Kidney capillary endothelial cell (primary cell): ENCODE results near the gene PCSK6.
"Not testable (repeated sequence)": the region's sequence is repeated elsewhere in the genome, so short reads cannot be mapped to it uniquely, and the experiment has no call there.

Source experiments
- DNase-seq: peaks from one replicate; pipeline ENCODE4 v3.0.0-alpha.2; 2018; ENCODE audit warnings: low spot score

Gene PCSK6

GRCh38 chr15:101461097-101461496 lies 28.4 kb downstream of the PCSK6 start:
- no peak for DNase-seq

DNA sequence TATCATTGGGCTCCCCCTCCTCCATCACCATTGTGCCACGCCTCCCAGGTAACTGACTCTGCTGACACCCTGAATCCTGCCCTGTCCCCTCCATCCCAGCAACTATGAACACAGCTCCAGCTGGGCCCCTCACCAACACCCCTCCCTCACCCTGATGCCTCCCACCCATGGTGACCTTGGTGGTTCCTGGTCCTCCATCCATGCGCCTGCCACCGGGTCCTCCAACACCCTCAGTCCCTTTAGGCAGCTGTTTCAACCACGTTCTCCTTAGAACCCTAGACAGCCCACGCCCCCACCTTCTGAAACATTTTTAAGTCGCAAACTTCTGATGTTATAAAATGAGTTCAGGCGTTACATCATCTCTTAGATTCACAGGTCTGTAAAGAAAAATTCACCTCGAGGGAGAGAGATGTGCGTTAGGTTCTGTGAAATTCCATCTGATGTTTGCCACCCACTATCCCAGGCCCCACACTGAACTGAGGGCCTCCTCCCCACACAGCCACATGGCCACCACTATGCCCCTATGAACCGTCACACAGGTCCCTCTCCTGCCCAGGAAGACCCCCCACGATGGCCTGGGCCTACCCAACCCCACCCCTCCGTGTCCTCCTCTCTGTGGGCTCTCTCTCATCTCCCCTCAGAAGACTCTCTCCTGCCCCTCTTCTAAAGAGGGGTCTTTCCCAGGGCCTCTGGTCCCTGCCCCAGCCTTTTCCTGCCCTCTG lies 29.8 kb downstream of the PCSK6 start:
- no peak for DNase-seq

DNA sequence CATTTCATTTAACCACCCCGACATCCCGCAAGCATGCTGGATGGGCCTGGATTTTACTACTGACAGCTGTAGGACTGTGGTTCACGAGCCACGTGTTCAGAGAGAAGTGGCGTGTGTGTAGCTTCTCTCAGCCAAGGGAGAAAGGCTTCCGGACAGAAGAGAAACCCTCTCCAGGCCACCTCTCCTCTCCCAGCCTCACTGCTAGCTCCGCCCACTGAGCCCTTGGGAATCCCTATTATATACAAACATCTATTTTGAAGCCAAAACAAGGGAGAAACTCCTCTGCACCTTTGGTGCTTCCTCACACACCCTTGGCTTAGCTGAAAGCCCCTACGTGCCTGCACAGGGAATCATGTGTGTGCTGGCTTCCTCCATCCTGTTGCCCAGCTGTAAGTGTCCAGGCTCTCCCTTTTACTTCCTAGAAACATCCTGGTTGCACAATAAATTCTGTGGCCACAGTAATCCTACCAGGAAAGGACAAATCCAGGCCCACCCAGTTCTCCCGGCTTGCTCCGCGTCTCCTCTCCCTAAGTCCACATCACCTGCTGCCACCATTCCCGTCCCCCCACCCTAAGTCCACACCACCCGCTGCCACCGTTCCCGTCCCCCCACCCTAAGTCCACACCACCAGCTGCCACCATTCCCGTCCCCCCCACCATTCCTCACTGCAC lies 30.5 kb downstream of the PCSK6 start:
- DNase-seq, result peak; percentile 30

DNA sequence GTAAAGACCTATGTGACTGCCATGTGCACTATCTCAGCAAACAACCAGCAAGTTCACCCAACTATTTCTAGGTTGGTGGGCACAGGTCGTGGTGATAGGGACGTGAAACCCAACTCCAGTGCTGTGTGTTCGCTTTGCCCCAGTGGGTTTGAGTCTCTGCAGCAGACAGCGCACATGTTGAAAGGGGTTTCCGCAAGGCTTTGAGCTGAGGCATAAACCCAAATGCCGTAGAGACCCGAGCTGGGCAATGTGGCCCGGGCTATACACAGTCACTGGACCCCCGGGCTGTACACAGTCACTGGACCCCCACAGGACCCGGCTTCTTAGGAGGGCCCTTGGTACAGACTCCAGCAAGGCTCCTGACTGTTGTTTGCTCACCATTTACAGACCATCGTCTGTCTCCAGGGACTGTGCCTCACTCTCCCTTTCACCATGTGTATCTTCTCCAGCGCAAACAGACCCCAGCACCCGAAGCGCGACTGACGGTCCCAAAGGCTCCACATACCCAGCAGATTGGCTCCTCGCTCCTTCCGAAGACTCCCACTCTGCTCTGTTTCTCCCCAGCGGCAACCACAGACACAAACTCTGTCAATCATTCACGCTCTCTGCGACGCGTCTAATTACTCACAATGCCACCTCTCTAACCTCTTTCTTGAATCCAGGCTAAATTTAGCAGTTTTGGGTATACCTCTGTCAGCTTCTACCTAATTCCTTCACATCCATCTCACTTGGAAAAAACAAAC lies 31.2 kb downstream of the PCSK6 start:
- DNase-seq, result no peak

DNA sequence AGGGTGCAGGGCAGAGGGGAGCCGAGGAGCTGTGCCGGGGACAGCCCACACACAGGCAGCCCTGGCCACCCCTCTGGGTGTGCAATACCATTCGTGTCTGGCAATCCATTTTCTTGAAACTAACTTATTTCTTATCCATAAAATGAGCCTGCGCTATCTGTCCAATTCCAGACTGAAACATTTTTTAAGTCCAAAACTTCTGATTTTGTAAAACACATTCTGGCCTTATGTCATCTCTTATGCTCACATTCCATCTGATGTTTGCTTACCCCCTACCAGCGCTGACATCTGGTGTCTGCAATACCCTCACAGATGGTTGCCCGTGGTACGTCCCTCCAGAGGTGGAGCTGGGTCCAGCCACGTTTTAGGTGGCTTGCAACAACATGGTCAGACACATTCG lies 31.8 kb downstream of the PCSK6 start:
- no peak for DNase-seq

DNA sequence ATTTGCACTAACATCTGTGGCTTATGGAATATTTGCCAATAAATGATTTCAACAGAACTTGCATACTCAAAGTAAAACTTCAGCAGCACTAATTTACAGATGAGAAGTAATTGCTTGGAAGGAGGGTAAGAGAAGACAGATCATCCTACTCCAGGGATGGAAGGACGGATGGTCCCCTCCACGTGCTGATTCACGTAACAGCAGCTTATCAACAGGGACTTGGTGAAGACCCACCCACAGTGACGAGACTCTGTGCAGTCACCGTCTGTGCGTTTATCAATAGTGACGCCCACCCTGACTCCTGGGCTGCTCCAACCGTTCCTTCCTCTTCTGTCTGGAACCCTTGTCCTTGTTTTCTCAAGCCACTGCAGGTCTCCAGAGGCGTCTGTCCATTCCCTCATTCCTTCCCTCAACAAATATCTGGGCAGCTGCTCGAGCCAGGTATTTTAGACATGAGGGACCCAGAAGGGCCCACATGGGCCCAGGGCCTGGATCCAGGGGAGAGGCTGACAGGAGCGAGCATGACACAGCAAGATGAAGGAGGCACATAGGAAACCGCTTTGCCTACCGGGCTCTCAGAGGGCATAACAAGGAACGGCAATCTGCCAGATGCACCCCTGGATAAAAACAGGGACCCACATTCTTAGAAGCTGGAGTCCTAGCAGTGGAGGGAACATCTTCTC lies 33.3 kb downstream of the PCSK6 start:
- DNase-seq, result no peak

DNA sequence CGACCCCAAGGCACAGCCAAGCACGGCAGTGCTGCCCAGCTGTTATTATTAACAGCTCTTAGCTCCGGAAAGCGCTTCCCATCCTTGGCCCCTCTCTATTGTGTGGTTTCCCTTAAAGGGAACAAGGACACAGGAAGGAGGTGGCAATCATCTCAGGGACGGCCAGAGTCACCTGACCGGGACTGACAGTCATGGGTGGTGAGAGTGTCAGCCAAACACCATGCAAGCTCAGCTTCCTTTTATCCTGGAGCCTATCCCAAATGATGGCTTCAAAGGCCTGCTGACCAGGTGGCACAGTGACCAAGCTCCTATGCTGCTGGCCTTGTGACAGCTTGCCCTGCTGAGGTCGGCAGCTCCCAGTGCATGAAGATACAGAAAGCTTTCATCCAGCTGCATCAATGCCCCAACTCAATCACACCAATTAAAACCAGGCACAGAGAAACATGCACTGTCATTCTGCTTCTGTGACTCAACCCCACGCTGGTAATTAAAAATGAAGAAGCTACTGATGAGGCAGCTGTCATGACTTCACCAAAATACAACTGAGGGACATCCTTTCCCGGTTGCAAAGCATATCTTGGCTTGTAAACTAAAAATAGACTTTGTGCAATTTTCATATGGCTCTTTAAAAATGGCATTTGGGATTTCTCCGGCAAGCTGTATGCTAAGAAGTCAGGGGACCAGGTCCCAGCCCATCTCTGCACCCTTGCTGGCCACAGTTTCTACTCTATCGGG lies 34.0 kb downstream of the PCSK6 start:
- peak; percentile 62 for DNase-seq

- not testable (repeated sequence) for DNase-seq
These were observed 34.7 kb downstream of the PCSK6 start for GRCh38 chr15:101454781-101455180.

DNA sequence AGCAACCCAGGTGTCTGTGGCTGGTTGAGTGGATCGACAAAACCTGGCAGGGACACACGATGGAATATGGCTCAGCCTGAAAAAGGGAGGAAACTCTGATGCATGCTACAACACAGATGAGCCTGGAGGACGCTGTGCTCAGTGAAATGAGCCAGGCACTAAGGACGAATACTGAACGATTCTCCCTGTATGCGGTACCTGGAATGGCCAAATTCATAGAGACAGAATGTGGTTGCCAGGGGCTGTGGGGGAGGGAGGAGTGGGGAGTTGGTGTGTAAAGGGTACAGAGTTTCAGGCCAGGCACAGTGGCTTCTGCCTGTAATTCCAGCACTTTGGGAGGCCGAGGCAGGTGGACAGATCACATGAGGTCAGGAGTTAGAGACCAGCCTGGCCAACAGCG lies 35.1 kb downstream of the PCSK6 start:
- DNase-seq, result no peak

DNA sequence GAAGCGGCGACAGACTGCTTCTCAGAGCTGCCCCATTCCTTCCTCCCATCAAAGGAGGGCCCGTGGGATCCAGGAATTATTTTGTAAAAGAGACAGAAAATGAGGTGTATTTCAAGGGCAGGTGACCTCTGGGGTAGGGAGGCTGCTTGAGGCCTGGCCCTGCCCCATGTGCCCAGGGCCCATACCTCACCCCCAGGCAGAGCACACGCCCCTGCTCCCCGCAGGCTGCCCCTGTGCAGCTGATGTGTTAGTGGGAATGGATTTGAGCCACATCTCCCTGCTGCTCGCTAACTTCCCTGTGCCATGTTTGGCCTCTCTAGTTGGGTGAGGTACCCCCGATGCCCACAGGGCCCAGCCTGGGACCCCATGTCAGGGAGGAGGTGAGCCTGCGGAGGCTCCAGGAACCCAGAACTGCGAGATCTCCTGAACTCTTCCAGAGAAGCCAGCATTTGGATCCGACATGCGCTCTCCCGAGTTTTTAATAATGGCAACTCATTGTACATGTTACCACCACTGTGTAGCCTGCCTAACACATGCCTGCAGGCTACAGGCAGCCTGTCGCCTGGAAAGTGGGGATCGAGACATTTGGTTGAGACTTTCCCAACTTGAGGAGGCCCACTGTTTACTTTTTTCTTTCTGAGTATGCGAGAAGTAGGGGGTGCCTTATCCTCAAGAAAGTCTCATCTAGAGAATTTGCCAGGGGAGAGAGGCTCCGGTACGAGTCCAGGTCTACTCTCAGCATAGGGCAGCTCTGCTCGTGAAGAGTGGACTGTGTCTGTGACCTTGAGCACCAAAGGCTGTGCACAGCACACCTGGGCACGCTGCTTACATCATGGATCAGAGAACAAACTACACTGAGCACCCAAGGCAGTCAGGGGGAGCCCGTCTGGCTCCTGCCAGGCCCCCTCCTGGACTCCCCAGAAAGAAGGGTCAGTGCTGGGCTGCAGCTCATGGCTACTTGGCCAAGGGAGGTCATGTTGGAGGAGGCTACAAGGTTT lies 36.1 kb downstream of the PCSK6 start:
- DNase-seq, result no peak

- no peak for DNase-seq
These were observed 36.9 kb downstream of the PCSK6 start for GRCh38 chr15:101452572-101452971.

DNA sequence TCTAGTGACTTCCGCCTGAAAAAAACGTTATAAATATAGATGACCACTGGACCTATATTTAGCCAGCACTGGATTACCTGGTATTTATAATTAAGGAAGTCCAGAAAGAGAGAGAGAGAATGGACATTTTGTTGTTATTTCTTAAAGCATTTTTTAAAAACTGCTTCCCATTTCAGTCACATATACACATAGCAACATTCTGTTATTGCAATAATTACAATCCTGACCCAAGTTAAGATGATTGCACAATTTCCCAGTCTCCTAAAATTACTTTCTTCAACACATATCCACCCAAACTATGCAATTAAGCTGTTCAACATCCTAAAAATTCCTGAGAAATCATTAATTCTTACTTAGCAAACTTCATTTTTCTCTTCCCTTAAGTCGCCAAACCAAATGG lies 37.7 kb downstream of the PCSK6 start:
- no peak for DNase-seq

DNA sequence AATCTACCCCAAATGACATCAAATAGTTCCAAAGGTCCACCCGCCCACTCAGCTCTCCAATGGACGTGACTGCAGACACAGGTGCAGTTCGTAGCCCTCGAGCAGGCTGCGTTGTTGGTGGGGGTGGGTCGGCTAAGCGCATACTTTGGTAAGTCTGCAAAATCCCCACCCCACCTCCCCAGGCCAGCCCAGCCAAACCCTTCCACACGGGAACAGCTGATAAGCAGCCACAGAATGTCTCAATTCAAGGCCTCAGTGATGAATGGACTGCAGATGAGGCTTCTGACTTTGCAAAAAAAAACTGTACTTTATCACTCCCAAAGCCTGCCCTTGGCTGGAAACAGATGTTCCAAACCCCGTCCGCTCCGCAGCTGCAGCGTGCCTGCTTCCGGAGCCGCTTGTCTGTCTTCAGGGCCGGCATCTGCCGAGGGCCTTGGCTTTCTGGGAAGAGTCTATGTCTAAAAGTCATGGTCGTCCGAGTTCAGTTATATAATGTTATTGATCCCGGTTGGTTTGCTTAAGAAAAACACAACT lies 38.2 kb downstream of the PCSK6 start:
- DNase-seq, result peak; percentile 89

- no peak for DNase-seq
These were observed 38.9 kb downstream of the PCSK6 start for GRCh38 chr15:101450403-101451265.

- no peak for DNase-seq
These were observed 39.8 kb downstream of the PCSK6 start for GRCh38 chr15:101449471-101450402.

DNA sequence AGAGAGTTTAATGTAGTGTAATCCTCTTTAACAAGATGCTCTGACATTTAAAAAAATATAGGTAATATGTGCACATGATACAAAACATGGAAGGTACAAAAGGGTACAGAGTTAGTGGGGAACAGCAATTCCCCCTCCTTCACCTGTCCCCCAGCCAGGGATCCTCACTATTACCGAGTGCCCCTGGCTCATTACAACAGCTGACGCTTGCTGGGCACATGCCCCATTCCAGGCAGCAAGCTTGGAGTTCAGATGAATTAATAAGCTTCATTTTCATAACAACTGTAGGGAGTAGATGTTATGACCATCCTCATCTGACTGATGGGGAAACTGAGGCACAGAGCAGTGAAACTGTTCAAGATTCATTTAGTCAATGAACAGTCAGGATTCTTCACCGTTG lies 41.2 kb downstream of the PCSK6 start:
- no peak for DNase-seq

DNA sequence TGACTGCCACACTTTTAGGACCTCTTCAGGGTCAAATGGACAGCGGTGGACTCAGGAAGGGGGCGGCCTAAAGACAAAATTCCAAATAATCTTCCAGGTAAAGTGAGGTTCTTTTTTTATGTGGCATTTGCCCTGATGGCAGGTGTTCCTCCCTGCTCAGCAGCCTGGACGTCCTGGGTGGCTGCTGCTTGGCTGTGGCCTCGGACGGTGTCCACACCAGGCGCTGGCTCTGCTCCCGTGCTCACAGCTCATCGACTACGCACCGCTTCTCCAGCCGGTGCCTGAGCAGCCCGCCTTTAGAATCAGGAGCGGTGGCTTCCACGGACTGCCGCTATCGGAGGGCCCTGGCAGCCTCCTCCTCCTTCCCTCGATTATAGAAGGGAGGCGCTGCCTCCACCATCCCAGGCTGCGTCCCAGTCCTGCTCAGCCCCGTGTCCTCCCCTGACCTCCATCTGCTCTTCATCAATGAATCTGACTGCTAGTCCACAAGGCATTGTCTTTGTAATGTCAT lies 41.9 kb downstream of the PCSK6 start:
- DNase-seq, result no peak

GRCh38 chr15:101447168-101447533 lies 42.4 kb downstream of the PCSK6 start:
- DNase-seq, result no peak
